HCT116 (cell line): ENCODE results near the gene ATP6V0D1.

Source experiments
- CBX3 ChIP-seq: IDR thresholded peaks from 2 replicates; pipeline ENCODE4 v1.6.1; 2012; ENCODE audit warnings: low read depth
- CEBPB ChIP-seq: IDR thresholded peaks from 2 replicates; pipeline ENCODE4 v1.6.1; 2012; ENCODE audit warnings: low read depth
- EZH2 ChIP-seq: fragments of 200-600 bp; sonication (generic); IDR thresholded peaks from 2 replicates; pipeline ENCODE4 v1.6.1; 2017; ENCODE audit warnings: antibody characterized with exemption, mixed run types
- EZH2phosphoT487 ChIP-seq: fragments of 200-600 bp; IDR thresholded peaks from 2 replicates; pipeline ENCODE4 v1.6.1; 2018; ENCODE audit warnings: antibody characterized with exemption, borderline replicate concordance
- POLR2A ChIP-seq: IDR thresholded peaks from 2 replicates; pipeline ENCODE4 v1.7.0; 2011; ENCODE audit warnings: borderline replicate concordance; ENCODE audit not compliant: insufficient read depth, insufficient read length; ENCODE audit errors: extremely low read depth
- POLR2AphosphoS5 ChIP-seq: IDR thresholded peaks from 2 replicates; pipeline ENCODE4 v1.6.1; 2011; ENCODE audit warnings: mild to moderate bottlenecking, low read depth, low read length, moderate library complexity
- RAD21 ChIP-seq: IDR thresholded peaks from 2 replicates; pipeline ENCODE4 v1.6.1; 2012; ENCODE audit warnings: low read depth, mild to moderate bottlenecking
- TF ChIP-seq, protein P1 (sequence below), 3 experiments: fragments of 200-600 bp in 1 of 3; sonication (generic) in 1 of 3; IDR thresholded peaks in 2 of 3; conservative IDR thresholded peaks in 1 of 3; 2 replicates each; pipeline ENCODE4 v1.5.1; 2012 to 2017; ENCODE audit warnings: low read depth in 2 of 3, low read length in 2 of 3, antibody characterized with exemption in 1 of 3, borderline replicate concordance in 1 of 3, control low read depth in 1 of 3, mild to moderate bottlenecking in 1 of 3, mixed read lengths in 1 of 3, mixed run types in 1 of 3, moderate library complexity in 1 of 3; ENCODE audit not compliant: insufficient read depth in 1 of 3
- TF ChIP-seq, protein P2 (sequence below): IDR thresholded peaks from 2 replicates; pipeline ENCODE4 v1.6.1; 2012

DNA sequence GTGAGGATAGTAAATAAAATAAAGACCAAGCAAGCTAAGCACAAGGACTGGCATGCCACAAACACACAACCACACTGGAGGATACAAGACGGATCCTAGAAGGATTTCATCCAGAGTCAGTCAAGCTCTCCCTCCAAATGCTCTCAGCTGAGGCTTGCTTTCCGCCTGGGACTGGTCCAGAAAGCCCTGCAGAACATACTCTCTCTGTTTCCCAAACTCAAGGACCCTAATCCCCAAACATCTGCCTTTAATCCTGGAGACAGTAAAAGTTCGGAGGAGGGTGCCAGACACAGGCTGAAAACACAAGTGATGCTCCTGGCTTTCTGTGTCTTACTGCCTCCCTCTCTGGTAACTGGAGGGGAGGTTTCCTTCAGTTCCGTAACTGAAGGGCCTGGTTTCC, 55.4 kb downstream of the ATP6V0D1 start:
- TF ChIP-seq, protein P1, sequence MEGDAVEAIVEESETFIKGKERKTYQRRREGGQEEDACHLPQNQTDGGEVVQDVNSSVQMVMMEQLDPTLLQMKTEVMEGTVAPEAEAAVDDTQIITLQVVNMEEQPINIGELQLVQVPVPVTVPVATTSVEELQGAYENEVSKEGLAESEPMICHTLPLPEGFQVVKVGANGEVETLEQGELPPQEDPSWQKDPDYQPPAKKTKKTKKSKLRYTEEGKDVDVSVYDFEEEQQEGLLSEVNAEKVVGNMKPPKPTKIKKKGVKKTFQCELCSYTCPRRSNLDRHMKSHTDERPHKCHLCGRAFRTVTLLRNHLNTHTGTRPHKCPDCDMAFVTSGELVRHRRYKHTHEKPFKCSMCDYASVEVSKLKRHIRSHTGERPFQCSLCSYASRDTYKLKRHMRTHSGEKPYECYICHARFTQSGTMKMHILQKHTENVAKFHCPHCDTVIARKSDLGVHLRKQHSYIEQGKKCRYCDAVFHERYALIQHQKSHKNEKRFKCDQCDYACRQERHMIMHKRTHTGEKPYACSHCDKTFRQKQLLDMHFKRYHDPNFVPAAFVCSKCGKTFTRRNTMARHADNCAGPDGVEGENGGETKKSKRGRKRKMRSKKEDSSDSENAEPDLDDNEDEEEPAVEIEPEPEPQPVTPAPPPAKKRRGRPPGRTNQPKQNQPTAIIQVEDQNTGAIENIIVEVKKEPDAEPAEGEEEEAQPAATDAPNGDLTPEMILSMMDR (IDR thresholded peaks at IDR 0.05 in 2 of 3, conservative IDR thresholded peaks at IDR 0.05 in 1 of 3; ENCODE audit: borderline replicate concordance in 1 of 3, insufficient read depth in 1 of 3, low read depth in 2 of 3, low read length in 2 of 3): no peak
- TF ChIP-seq CBX3 (no peak), EZH2phosphoT487 (no peak), CEBPB (no peak), RAD21 (no peak), POLR2A (no peak), EZH2 (no peak), POLR2AphosphoS5 (no peak)
- TF ChIP-seq, protein P2, sequence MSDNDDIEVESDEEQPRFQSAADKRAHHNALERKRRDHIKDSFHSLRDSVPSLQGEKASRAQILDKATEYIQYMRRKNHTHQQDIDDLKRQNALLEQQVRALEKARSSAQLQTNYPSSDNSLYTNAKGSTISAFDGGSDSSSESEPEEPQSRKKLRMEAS: no peak
